Measurements from ENCODE around the gene SCAMP4.

The SCAMP4 gene

GRCh38 chr19:1942078-1942933 is 37.1 kb downstream of the SCAMP4 start:
- peak; percentile 20 for DNase-seq

- DNase-seq = no peak
Observed at GRCh38 chr19:1942934-1943555, 37.8 kb downstream of the SCAMP4 start.

- no peak for DNase-seq
Observed at GRCh38 chr19:1943661-1944087, 38.5 kb downstream of the SCAMP4 start.

- no peak for DNase-seq
Observed at GRCh38 chr19:1944088-1944915, 39.1 kb downstream of the SCAMP4 start.

- no peak for DNase-seq
Observed at GRCh38 chr19:1944916-1945561, 39.8 kb downstream of the SCAMP4 start.

- no peak for DNase-seq
Observed at GRCh38 chr19:1945899-1946298, 40.7 kb downstream of the SCAMP4 start.

GRCh38 chr19:1947651-1948209 is 42.5 kb downstream of the SCAMP4 start:
- DNase-seq = no peak

GRCh38 chr19:1949304-1950101 is 44.3 kb downstream of the SCAMP4 start:
- DNase-seq = no peak

GRCh38 chr19:1950640-1951039 is 45.4 kb downstream of the SCAMP4 start:
- DNase-seq = no peak

GRCh38 chr19:1952635-1953034 is 47.4 kb downstream of the SCAMP4 start:
- DNase-seq = no peak

GRCh38 chr19:1953037-1953436 is 47.8 kb downstream of the SCAMP4 start:
- DNase-seq = no peak

- no peak for DNase-seq
Observed at GRCh38 chr19:1953441-1954094, 48.4 kb downstream of the SCAMP4 start.

GRCh38 chr19:1954532-1954933 is 49.3 kb downstream of the SCAMP4 start:
- no peak for DNase-seq

GRCh38 chr19:1955171-1956121 is 50.2 kb downstream of the SCAMP4 start:
- DNase-seq = no peak

GRCh38 chr19:1956122-1956494 is 50.9 kb downstream of the SCAMP4 start:
- no peak for DNase-seq

- no peak for DNase-seq
Observed at GRCh38 chr19:1956868-1957492, 51.8 kb downstream of the SCAMP4 start.

- no peak for DNase-seq
Observed at GRCh38 chr19:1957562-1958248, 52.5 kb downstream of the SCAMP4 start.

- DNase-seq = no peak
Observed at GRCh38 chr19:1959928-1960589, 54.9 kb downstream of the SCAMP4 start.
